HL-60 (cell line): ENCODE data around the gene EIF2S1.

Experiments
- DNase-seq, 2 experiments: peaks; one replicate each; pipeline ENCODE4 v3.0.0-alpha.2; 2010 to 2020; ENCODE audit warnings: low read depth in 1 of 2, low spot score in 1 of 2
- H3K27ac ChIP-seq: fragments of 250-450 bp; sonication (Bioruptor Pico); replicated peaks from 2 replicates; pipeline ENCODE4 v1.5.1; 2020; ENCODE audit warnings: mild to moderate bottlenecking, moderate library complexity
- H3K27me3 ChIP-seq: fragments of 250-450 bp; sonication (Bioruptor Pico); 2 replicates; pipeline ENCODE4 v1.5.1; 2021; ENCODE audit warnings: mild to moderate bottlenecking, moderate library complexity; ENCODE audit not compliant: insufficient read depth, poor library complexity, severe bottlenecking
- H3K4me3 ChIP-seq: replicated peaks from 2 replicates; pipeline ENCODE4 v1.5.1; 2011; ENCODE audit warnings: mild to moderate bottlenecking, control low read depth, low read length; ENCODE audit not compliant: insufficient read depth
- CTCF ChIP-seq: IDR thresholded peaks from one replicate; pipeline ENCODE4 v1.5.1; 2011; ENCODE audit warnings: low read length, control low read depth, inconsistent platforms; ENCODE audit not compliant: insufficient read depth
- GABPA ChIP-seq: IDR thresholded peaks from 2 replicates; pipeline ENCODE4 v1.6.1; 2012; ENCODE audit warnings: low read depth
- POLR2AphosphoS5 ChIP-seq: IDR thresholded peaks from 2 replicates; pipeline ENCODE4 v1.6.1; 2012; ENCODE audit warnings: low read depth
- SPI1 ChIP-seq: IDR thresholded peaks from 2 replicates; pipeline ENCODE4 v1.6.1; 2012; ENCODE audit warnings: low read depth, mild to moderate bottlenecking, borderline replicate concordance
- TF ChIP-seq, protein P1 (sequence below): IDR thresholded peaks from 2 replicates; pipeline ENCODE4 v1.6.1; 2012; ENCODE audit warnings: low read depth; ENCODE audit not compliant: insufficient replicate concordance

The EIF2S1 gene

DNA sequence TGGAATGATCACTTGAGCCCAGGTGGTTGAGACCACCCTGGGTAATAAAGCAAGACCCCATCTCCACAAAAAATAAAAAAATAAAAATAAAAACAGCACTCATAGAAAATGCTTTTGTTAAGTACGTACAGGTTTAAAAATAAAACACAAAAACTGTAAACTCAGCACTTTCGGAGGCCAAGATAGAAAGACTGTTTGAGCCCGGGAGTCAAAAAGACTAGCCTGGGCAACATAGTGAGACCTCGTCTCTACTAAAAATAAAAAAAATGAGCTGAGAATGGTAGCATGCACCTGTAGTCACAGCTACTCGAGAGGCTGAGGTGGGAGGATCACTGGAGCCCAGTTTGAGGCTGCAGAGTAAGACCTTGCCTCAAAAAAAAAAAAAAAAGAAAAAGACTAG is 8.1 kb upstream of the EIF2S1 start:
- no peak for DNase-seq
- Histone ChIP-seq H3K27me3 (no peaks in the 10 kb centered on the region), H3K4me3 (no peak overlapping the region), H3K27ac (no peak overlapping the region)
- TF ChIP-seq GABPA (no peak), SPI1 (no peak), POLR2AphosphoS5 (no peak), CTCF (no peak)
- TF ChIP-seq, protein P1, sequence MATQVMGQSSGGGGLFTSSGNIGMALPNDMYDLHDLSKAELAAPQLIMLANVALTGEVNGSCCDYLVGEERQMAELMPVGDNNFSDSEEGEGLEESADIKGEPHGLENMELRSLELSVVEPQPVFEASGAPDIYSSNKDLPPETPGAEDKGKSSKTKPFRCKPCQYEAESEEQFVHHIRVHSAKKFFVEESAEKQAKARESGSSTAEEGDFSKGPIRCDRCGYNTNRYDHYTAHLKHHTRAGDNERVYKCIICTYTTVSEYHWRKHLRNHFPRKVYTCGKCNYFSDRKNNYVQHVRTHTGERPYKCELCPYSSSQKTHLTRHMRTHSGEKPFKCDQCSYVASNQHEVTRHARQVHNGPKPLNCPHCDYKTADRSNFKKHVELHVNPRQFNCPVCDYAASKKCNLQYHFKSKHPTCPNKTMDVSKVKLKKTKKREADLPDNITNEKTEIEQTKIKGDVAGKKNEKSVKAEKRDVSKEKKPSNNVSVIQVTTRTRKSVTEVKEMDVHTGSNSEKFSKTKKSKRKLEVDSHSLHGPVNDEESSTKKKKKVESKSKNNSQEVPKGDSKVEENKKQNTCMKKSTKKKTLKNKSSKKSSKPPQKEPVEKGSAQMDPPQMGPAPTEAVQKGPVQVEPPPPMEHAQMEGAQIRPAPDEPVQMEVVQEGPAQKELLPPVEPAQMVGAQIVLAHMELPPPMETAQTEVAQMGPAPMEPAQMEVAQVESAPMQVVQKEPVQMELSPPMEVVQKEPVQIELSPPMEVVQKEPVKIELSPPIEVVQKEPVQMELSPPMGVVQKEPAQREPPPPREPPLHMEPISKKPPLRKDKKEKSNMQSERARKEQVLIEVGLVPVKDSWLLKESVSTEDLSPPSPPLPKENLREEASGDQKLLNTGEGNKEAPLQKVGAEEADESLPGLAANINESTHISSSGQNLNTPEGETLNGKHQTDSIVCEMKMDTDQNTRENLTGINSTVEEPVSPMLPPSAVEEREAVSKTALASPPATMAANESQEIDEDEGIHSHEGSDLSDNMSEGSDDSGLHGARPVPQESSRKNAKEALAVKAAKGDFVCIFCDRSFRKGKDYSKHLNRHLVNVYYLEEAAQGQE = no peak

DNA sequence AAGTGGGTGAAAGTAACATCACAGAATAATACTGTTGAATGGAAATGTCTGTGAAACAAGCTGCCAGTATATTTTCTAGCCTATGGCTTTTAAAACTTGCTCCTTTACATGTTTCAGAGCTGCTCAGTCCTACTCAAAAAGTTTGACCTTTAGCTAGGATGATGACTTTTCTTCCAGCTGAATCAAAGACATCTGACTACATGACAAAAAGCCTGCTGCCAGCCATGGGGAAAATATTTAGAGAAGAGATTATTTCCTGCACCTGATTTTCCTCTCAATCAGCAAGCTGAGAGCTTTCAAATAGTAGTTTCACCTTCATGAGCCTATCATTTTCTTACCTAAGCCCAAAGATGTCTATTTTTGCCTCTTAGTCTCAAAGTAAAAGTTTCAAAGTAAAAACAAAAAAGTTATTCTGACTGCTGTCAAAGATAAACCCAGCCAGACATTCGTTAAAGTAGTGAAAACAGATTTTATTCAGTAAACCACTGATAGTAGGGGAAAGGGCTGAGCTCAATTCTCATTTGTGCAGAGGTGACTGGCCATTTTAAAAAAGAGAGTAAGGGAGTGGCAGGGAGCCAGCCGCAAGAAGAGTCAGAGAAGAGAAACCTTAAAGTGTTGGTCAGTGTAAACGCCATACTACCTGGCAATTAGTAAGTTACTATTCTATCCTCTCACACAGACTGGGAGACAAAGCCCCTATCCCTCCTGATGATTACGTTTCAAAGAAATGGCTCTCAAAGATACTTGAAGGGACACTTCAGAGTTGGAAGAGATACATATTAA is 2.8 kb upstream of the EIF2S1 start:
- DNase-seq = no peak
- TF ChIP-seq, protein P1 = no peak
- TF ChIP-seq GABPA = no peak
- no peak for TF ChIP-seq CTCF
- Histone ChIP-seq H3K27ac (no peak overlapping the region), H3K4me3 (no peak overlapping the region), H3K27me3 (no peaks in the 10 kb centered on the region)

- TF ChIP-seq SPI1 = no peak
- no peak for TF ChIP-seq GABPA
- Histone ChIP-seq H3K4me3 (no peak overlapping the region), H3K27me3 (no peaks in the 10 kb centered on the region), H3K27ac (no peak overlapping the region)
- DNase-seq = no peak
Observed at GRCh38 chr14:67357969-67358354, 2.2 kb upstream of the EIF2S1 start.

DNA sequence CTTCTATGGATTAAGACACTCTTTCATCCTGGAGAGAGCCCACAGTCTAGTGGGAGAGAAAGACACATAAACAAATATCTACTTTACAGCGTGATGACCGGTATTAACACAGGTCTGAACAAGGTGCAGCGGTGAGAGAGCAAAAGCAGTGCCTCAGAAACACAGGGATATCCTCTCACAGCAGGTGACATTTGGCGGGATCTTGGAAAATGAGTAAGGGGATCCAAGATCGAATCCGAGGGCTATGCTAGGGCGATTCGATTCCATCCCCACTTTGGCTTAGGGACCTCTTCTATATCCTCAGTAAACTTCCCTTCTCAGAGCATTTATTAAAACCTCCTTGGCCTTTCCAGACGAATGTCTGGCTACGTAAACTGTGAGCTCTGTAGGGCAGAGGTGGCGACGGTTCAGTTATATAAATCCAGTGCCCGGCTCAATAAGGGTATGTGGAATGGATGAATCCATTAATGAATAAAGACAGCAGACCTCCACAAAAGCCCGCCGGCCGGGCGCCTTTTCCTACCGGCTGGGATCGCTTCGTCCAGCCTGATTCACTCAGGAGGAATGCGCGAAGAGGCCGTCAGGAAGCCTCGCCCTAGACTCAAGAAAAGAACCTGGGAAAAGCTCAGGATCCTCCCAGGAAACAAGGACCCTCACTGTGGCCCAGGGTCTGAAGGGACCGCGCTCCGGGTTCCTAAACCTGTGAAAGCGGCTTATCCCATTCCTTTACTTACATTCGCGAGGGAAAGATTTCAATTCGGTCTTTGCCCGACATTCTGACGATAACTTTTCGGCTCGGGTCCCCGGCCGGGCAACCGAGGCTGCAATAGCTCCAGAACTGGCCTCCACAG is 979 bp upstream of the EIF2S1 start:
- TF ChIP-seq CTCF (no peak), SPI1 (no peak), GABPA (no peak), POLR2AphosphoS5 (no peak)
- TF ChIP-seq, protein P1 = no peak
- DNase-seq = no peak
- H3K27me3 ChIP-seq = no peaks in the 10 kb centered on the region
- H3K4me3 ChIP-seq = peak overlapping the region; percentile 81
- peak overlapping the region; percentile 99 for H3K27ac ChIP-seq
